AG10803 (cell line): ENCODE data around the gene BLACAT1.
A peak's percentile ranks its signal among the peaks of the same experiment; 100 is the strongest.

Experiments used
- DNase-seq: peaks from one replicate; pipeline ENCODE4 v3.0.0; 2010; ENCODE audit warnings: low read depth
- H3K4me3 ChIP-seq: 2 replicates; pipeline ENCODE4 v1.5.1; 2011; ENCODE audit warnings: mild to moderate bottlenecking, low read length, control low read depth
- TF ChIP-seq, protein P1 (sequence below): conservative IDR thresholded peaks from 2 replicates; pipeline ENCODE4 v1.5.1; 2011; ENCODE audit warnings: mild to moderate bottlenecking, low read length, control low read depth, inconsistent platforms

BLACAT1 gene

GRCh38 chr1:205477759-205478247 lies 22.0 kb upstream of the BLACAT1 start:
- H3K4me3 ChIP-seq, result no peak overlapping the region
- TF ChIP-seq, protein P1, sequence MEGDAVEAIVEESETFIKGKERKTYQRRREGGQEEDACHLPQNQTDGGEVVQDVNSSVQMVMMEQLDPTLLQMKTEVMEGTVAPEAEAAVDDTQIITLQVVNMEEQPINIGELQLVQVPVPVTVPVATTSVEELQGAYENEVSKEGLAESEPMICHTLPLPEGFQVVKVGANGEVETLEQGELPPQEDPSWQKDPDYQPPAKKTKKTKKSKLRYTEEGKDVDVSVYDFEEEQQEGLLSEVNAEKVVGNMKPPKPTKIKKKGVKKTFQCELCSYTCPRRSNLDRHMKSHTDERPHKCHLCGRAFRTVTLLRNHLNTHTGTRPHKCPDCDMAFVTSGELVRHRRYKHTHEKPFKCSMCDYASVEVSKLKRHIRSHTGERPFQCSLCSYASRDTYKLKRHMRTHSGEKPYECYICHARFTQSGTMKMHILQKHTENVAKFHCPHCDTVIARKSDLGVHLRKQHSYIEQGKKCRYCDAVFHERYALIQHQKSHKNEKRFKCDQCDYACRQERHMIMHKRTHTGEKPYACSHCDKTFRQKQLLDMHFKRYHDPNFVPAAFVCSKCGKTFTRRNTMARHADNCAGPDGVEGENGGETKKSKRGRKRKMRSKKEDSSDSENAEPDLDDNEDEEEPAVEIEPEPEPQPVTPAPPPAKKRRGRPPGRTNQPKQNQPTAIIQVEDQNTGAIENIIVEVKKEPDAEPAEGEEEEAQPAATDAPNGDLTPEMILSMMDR, result no peak
- DNase-seq, result peak; percentile 60

- TF ChIP-seq, protein P1, result no peak
- no peak overlapping the region for H3K4me3 ChIP-seq
- DNase-seq, result no peak
Measured at GRCh38 chr1:205477121-205477758, 21.4 kb upstream of the BLACAT1 start.

DNA sequence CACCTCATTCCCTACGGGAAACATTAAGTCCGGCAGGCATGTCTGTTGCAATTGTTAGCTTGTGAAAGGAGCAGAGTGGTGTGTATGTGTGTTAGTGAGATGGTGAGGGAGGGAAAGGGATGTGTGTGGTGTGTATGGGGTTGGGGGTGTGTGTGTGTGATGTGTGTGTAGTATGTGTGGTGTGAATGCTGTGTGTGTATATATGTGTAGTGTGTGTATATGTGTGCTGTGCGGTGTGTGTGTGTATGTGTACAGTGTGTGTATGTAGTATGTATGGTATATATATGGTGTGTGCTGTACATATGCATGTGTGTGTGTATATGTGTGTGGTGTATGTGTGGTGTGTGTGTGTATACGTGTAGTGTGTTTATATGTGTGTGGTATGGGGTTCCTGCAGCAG lies 20.8 kb upstream of the BLACAT1 start:
- no peak overlapping the region for H3K4me3 ChIP-seq
- TF ChIP-seq, protein P1, result no peak
- no peak for DNase-seq

- H3K4me3 ChIP-seq, result no peak overlapping the region
- DNase-seq, result no peak
- TF ChIP-seq, protein P1, result no peak
Measured at GRCh38 chr1:205475855-205476254, 20.0 kb upstream of the BLACAT1 start.

DNA sequence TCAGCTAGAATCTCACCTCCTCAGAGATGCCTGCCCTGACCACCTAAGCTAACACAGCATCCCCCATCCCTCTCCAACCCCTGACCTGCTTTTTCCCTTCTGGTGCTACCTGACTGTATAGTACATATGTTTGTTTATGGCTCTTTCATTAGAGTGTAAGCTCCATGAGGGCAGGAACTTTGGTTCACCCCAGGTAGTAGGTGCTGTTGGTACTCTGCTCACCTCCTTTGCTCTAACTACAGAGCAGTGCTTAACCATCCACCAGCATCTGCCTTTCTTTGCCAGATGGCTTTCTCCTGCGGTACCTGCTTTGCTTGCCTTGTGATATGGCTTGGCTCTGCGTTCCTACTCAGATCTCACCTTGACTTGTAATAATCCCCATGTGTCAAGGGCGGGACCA lies 18.7 kb upstream of the BLACAT1 start:
- DNase-seq, result no peak
- TF ChIP-seq, protein P1, result no peak

DNA sequence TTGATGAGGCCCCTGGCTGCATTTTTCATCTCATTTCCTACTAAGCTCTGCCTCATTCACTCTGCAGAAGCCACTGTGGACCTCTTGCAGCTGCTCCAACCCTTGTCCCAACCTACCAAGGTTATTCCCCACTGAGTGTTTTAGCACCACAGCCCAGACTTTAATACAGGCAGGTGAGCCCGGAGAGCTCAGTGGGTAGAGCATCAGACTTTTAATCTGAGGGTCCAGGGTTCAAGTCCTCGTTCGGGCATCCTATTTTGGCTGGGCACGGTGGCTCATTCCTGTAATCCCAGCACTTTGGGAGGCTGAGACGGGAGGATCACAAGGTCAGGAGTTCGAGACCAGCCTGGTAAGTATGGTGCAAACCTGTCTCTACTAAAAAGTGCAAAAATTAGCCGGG lies 18.1 kb upstream of the BLACAT1 start:
- DNase-seq, result no peak
- no peak overlapping the region for H3K4me3 ChIP-seq
- TF ChIP-seq, protein P1, result no peak

More for the DNA sequence above, 18.7 kb upstream of the BLACAT1 start:
- H3K4me3 ChIP-seq, result no peak overlapping the region

- TF ChIP-seq, protein P1, result no peak
- H3K4me3 ChIP-seq, result no peak overlapping the region
- DNase-seq, result no peak
Measured at GRCh38 chr1:205473475-205473874, 17.6 kb upstream of the BLACAT1 start.
